Neural cell (in vitro differentiated cells): ENCODE data around the gene ARID1A. TPM values are rescaled to one million over a fixed set of nuclear protein-coding genes. Genes with fewer than 3 reads are reported as not detected.

ENCODE experiments used
- H2AFZ ChIP-seq: fragments of 200-600, 300-800 bp; sonication (generic), shearing (Covaris generic); 2 replicates; pipeline ENCODE4 v1.6.0; 2014; ENCODE audit warnings: low read depth, mild to moderate bottlenecking, antibody characterized with exemption, low read length, moderate library complexity
- H3F3A ChIP-seq: fragments of 200-600 bp; shearing (Covaris generic); 2 replicates; pipeline ENCODE4 v1.6.1; 2016; ENCODE audit warnings: mild to moderate bottlenecking, moderate library complexity, mixed read lengths, antibody characterized with exemption, low read length; ENCODE audit not compliant: insufficient read depth, poor library complexity, severe bottlenecking
- H3K27ac ChIP-seq: fragments of 200-600, 300-800 bp; sonication (generic), shearing (Covaris generic); 2 replicates; pipeline ENCODE4 v1.5.1; 2014; ENCODE audit warnings: mild to moderate bottlenecking, low read length, moderate library complexity
- H3K27me3 ChIP-seq: fragments of 300-800, 200-600 bp; sonication (generic), shearing (Covaris generic); 2 replicates; pipeline ENCODE4 v1.6.0; 2014; ENCODE audit warnings: mild to moderate bottlenecking, low read depth, low read length, moderate library complexity; ENCODE audit not compliant: insufficient read depth
- H3K36me3 ChIP-seq: fragments of 300-800, 200-600 bp; sonication (generic), shearing (Covaris generic); 2 replicates; pipeline ENCODE4 v1.5.1; 2014; ENCODE audit warnings: mild to moderate bottlenecking, antibody characterized with exemption, low read length, moderate library complexity; ENCODE audit not compliant: insufficient read depth
- H3K4me2 ChIP-seq: fragments of 300-800, 200-600 bp; sonication (generic), shearing (Covaris generic); 2 replicates; pipeline ENCODE4 v1.6.0; 2014; ENCODE audit warnings: mild to moderate bottlenecking, low read length
- H3K4me3 ChIP-seq: fragments of 300-800, 200-600 bp; sonication (generic), shearing (Covaris generic); 2 replicates; pipeline ENCODE4 v1.5.1; 2014; ENCODE audit warnings: mild to moderate bottlenecking, low read length, moderate library complexity
- H3K79me2 ChIP-seq: fragments of 200-600 bp; shearing (Covaris generic); replicated peaks from 2 replicates; pipeline ENCODE4 v1.6.0; 2014; ENCODE audit warnings: mild to moderate bottlenecking, low read length, moderate library complexity; ENCODE audit not compliant: insufficient read depth
- H3K9ac ChIP-seq: fragments of 300-800, 200-600 bp; sonication (generic), shearing (Covaris generic); 2 replicates; pipeline ENCODE4 v1.6.1; 2016; ENCODE audit warnings: mild to moderate bottlenecking, low read length, mixed read lengths
- H3K9me2 ChIP-seq: fragments of 200-600 bp; shearing (Covaris generic); 2 replicates; pipeline ENCODE4 v1.6.1; 2016; ENCODE audit warnings: mild to moderate bottlenecking, low read length, mixed read lengths; ENCODE audit not compliant: insufficient read depth
- H3K9me3 ChIP-seq: fragments of 200-600, 300-800 bp; sonication (generic), shearing (Covaris generic); 2 replicates; pipeline ENCODE4 v1.6.1; 2016; ENCODE audit warnings: mild to moderate bottlenecking, mixed run types, low read length, moderate library complexity, mixed read lengths
- H4K20me1 ChIP-seq: fragments of 200-600 bp; shearing (Covaris generic); 2 replicates; pipeline ENCODE4 v1.6.1; 2016; ENCODE audit warnings: mild to moderate bottlenecking, mixed run types; ENCODE audit not compliant: insufficient read depth
- CTCF ChIP-seq: fragments of 450-650 bp; IDR thresholded peaks from 2 replicates; pipeline ENCODE4 v1.5.1; 2014; ENCODE audit warnings: antibody characterized with exemption, mild to moderate bottlenecking, moderate library complexity; ENCODE audit not compliant: poor library complexity, severe bottlenecking
- EP300 ChIP-seq: fragments of 450-650 bp; conservative IDR thresholded peaks from 2 replicates; pipeline ENCODE4 v1.6.1; 2014; ENCODE audit warnings: antibody characterized with exemption, mild to moderate bottlenecking, moderate library complexity; ENCODE audit not compliant: poor library complexity, severe bottlenecking
- EZH2 ChIP-seq: fragments of 200-600, 300-800 bp; shearing (Covaris generic), sonication (generic); IDR thresholded peaks from 2 replicates; pipeline ENCODE4 v1.6.1; 2014; ENCODE audit warnings: antibody characterized with exemption, low read length, borderline replicate concordance, mild to moderate bottlenecking; ENCODE audit not compliant: insufficient read depth, poor library complexity, severe bottlenecking
- MXI1 ChIP-seq: fragments of 450-650 bp; conservative IDR thresholded peaks from 2 replicates; pipeline ENCODE4 v1.6.1; 2014; ENCODE audit warnings: antibody characterized with exemption, mild to moderate bottlenecking; ENCODE audit not compliant: poor library complexity, severe bottlenecking
- POLR2AphosphoS5 ChIP-seq: IDR thresholded peaks from 2 replicates; pipeline ENCODE4 v1.6.1; 2012
- RAD21 ChIP-seq: fragments of 450-650 bp; conservative IDR thresholded peaks from 2 replicates; pipeline ENCODE4 v1.6.1; 2014; ENCODE audit warnings: antibody characterized with exemption, mild to moderate bottlenecking, moderate library complexity
- SMC3 ChIP-seq: fragments of 450-650 bp; conservative IDR thresholded peaks from 2 replicates; pipeline ENCODE4 v1.6.1; 2014; ENCODE audit warnings: antibody characterized with exemption, mild to moderate bottlenecking, moderate library complexity; ENCODE audit not compliant: poor library complexity
- TAF1 ChIP-seq: IDR thresholded peaks from 2 replicates; pipeline ENCODE4 v1.6.1; 2012; ENCODE audit warnings: low read depth
- polyA plus RNA-seq: library from polyadenylated mRNA; depleted of rRNA; stranded (reverse); fragments of >200 nt; gene quantifications from 2 replicates; pipeline ENCODE4 v1.2.3, GENCODE V29; 2014
- TF ChIP-seq, protein P1 (sequence below): IDR thresholded peaks from 2 replicates; pipeline ENCODE4 v1.6.1; 2012; ENCODE audit warnings: borderline replicate concordance

ARID1A gene
- polyA plus RNA-seq, 1 donor from 2014 or later: 13.2 TPM

- Histone ChIP-seq H3K27ac (no peak overlapping the region), H3F3A (no peaks in the 10 kb centered on the region), H4K20me1 (peaks cover 86% of the 10 kb centered on the region), H3K27me3 (no peaks in the 10 kb centered on the region), H2AFZ (no peak overlapping the region), H3K9ac (no peak overlapping the region), H3K79me2 (peaks cover 96% of the 10 kb centered on the region), H3K9me2 (no peaks in the 10 kb centered on the region), H3K4me3 (peak overlapping the region; percentile 77), H3K9me3 (no peaks in the 10 kb centered on the region), H3K36me3 (no peaks in the 10 kb centered on the region), H3K4me2 (peak overlapping the region; percentile 89)
- TF ChIP-seq TAF1: no peak
- TF ChIP-seq RAD21: no peak
- TF ChIP-seq POLR2AphosphoS5: no peak
- no peak for TF ChIP-seq SMC3
- TF ChIP-seq, protein P1, sequence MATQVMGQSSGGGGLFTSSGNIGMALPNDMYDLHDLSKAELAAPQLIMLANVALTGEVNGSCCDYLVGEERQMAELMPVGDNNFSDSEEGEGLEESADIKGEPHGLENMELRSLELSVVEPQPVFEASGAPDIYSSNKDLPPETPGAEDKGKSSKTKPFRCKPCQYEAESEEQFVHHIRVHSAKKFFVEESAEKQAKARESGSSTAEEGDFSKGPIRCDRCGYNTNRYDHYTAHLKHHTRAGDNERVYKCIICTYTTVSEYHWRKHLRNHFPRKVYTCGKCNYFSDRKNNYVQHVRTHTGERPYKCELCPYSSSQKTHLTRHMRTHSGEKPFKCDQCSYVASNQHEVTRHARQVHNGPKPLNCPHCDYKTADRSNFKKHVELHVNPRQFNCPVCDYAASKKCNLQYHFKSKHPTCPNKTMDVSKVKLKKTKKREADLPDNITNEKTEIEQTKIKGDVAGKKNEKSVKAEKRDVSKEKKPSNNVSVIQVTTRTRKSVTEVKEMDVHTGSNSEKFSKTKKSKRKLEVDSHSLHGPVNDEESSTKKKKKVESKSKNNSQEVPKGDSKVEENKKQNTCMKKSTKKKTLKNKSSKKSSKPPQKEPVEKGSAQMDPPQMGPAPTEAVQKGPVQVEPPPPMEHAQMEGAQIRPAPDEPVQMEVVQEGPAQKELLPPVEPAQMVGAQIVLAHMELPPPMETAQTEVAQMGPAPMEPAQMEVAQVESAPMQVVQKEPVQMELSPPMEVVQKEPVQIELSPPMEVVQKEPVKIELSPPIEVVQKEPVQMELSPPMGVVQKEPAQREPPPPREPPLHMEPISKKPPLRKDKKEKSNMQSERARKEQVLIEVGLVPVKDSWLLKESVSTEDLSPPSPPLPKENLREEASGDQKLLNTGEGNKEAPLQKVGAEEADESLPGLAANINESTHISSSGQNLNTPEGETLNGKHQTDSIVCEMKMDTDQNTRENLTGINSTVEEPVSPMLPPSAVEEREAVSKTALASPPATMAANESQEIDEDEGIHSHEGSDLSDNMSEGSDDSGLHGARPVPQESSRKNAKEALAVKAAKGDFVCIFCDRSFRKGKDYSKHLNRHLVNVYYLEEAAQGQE: no peak
- no peak for TF ChIP-seq EP300
- TF ChIP-seq MXI1: no peak
- TF ChIP-seq CTCF: no peak
- TF ChIP-seq EZH2: no peak
These were observed 6.3 kb downstream of the ARID1A start for GRCh38 chr1:26701995-26702679.

GRCh38 chr1:26702680-26703038, 6.8 kb downstream of the ARID1A start:
- Histone ChIP-seq H3K9me2 (no peaks in the 10 kb centered on the region), H3K9ac (no peak overlapping the region), H3K27me3 (no peaks in the 10 kb centered on the region), H3K9me3 (no peaks in the 10 kb centered on the region), H3K27ac (no peak overlapping the region), H3F3A (no peaks in the 10 kb centered on the region), H3K36me3 (no peaks in the 10 kb centered on the region), H3K4me2 (peak overlapping the region; percentile 89), H3K79me2 (peaks cover 95% of the 10 kb centered on the region), H4K20me1 (peaks cover 86% of the 10 kb centered on the region), H2AFZ (no peak overlapping the region), H3K4me3 (peak overlapping the region; percentile 77)
- no peak for TF ChIP-seq MXI1
- TF ChIP-seq EP300: no peak
- no peak for TF ChIP-seq TAF1
- no peak for TF ChIP-seq EZH2
- no peak for TF ChIP-seq CTCF
- TF ChIP-seq POLR2AphosphoS5: no peak
- TF ChIP-seq, protein P1: no peak
- TF ChIP-seq RAD21: no peak
- TF ChIP-seq SMC3: no peak
